Spleen (tissue), 7 donors: ENCODE measurements around the gene PKP4.

Experiments used
- POLR2A ChIP-seq, 3 donors: fragments of 450-650 bp; IDR thresholded peaks; one replicate each; pipeline ENCODE4 v1.5.1; 2017; ENCODE audit warnings: antibody characterized with exemption in 3 of 3, mild to moderate bottlenecking in 1 of 3
- POLR2AphosphoS5 ChIP-seq, 3 donors: sonication (generic); formaldehyde crosslinking; IDR thresholded peaks; one replicate each; pipeline ENCODE4 v1.5.1; 2017; ENCODE audit warnings: antibody characterized with exemption in 3 of 3
- TF ChIP-seq, protein P1 (sequence below), 11 experiments: fragments of 200-600 bp in 7 of 11; fragments of 450-650 bp in 4 of 11; sonication (generic) in 4 of 11; IDR thresholded peaks in 8 of 11; conservative IDR thresholded peaks in 3 of 11; 1 replicate in 7 of 11; 2 replicates in 4 of 11; pipeline versions ENCODE4 v1.4.0 to v1.8.0; 2016 to 2021; ENCODE audit warnings: antibody characterized with exemption in 11 of 11, inconsistent platforms in 4 of 11, mild to moderate bottlenecking in 1 of 11
- donor health status: DM: no; HTN: no; CAD: no; lungs with moderate emphysema.
- donor health status: DM: no; HTN: no; CAD: no.
- donor health status: DM: no; HTN: no; CAD: no.

DNA sequence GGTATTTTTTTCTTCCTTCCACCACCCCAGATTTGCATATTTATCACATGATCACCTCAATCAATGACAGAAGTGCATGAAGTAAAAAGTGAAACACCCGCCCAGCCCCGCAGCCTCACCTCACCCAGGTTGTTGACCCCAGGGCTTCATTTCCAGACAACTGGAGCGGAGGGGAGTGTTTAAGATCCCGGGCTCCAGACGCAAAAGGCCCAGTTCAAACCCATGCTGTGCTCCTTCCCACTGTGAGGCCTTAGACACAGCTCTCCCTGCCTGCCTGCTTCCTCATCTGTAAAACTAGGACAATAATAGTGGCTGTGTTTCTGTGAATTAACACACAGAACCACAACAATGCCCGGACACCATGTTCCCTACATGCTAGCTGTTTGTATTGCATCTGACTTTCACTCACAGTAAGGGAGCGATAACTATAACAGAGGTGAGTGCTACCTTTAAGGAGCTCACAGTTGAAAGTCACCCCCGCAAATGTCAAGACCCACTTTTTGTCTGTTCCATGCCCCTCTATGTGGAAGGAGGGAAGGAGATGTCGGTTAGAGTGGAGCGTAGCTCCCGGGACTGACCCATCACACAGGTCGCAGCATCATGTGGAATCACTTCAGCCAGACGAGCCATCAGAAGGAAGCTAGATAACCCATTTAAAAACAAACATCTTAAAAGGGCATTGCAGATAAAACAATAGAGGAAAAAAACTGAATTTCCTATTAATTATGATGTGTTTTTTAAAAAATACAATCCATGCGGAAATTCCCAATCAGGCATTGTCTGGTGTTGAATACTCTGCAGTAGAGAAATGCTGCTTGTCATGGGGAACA lies 260.8 kb downstream of the PKP4 start:
- TF ChIP-seq, protein P1, sequence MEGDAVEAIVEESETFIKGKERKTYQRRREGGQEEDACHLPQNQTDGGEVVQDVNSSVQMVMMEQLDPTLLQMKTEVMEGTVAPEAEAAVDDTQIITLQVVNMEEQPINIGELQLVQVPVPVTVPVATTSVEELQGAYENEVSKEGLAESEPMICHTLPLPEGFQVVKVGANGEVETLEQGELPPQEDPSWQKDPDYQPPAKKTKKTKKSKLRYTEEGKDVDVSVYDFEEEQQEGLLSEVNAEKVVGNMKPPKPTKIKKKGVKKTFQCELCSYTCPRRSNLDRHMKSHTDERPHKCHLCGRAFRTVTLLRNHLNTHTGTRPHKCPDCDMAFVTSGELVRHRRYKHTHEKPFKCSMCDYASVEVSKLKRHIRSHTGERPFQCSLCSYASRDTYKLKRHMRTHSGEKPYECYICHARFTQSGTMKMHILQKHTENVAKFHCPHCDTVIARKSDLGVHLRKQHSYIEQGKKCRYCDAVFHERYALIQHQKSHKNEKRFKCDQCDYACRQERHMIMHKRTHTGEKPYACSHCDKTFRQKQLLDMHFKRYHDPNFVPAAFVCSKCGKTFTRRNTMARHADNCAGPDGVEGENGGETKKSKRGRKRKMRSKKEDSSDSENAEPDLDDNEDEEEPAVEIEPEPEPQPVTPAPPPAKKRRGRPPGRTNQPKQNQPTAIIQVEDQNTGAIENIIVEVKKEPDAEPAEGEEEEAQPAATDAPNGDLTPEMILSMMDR (IDR thresholded peaks at IDR 0.05 in 8 of 11, conservative IDR thresholded peaks at IDR 0.05 in 3 of 11), result no peak
- TF ChIP-seq POLR2A (IDR thresholded peaks at IDR 0.05) (no peak), POLR2AphosphoS5 (IDR thresholded peaks at IDR 0.05) (no peak)
